Measurements from ENCODE around the gene CLPTM1L.
"Not testable (repeated sequence)": the region's sequence is repeated elsewhere in the genome, so short reads cannot be mapped to it uniquely, and the experiment has no call there.

- TF ChIP-seq CTCF (IDR thresholded peaks at IDR 0.05); EZH2 (IDR thresholded peaks at IDR 0.05; ENCODE audit: borderline replicate concordance, insufficient read depth, low read depth, low read length, poor library complexity, severe bottlenecking): not testable (repeated sequence)
Observed at GRCh38 chr5:1284336-1284970, 60.4 kb downstream of the CLPTM1L start.
